ENCODE results near the gene ARHGAP20. TPM values are rescaled to one million over a fixed set of nuclear protein-coding genes. Genes with fewer than 3 reads are reported as not detected.
A peak's percentile ranks its signal among the peaks of the same experiment; 100 is the strongest.

Gene ARHGAP20
- total and polyA plus RNA-seq, 3 experiments from 2014 or later = 0.09 TPM; not detected in 2

GRCh38 chr11:110730773-110731172 lies 18.5 kb upstream of the ARHGAP20 start:
- Mint-ChIP-seq H3K27me3 (peaks cover 7 to 55% of the 10 kb centered on the region in 2 donors), H3K36me3 (peaks cover 0 to 2% (median 0%) of the 10 kb centered on the region in 3 donors), H3K4me1 (no peaks in the 10 kb centered on the region), H3K4me3 (no peak overlapping the region), H3K9me3 (peaks cover 0 to 4% (median 0%) of the 10 kb centered on the region in 5 donors), H3K27ac (no peak overlapping the region)
- no peaks in the 10 kb centered on the region for H3K9me3 ChIP-seq (ENCODE audit: low read length)
- H3K27ac ChIP-seq (ENCODE audit: low read depth, low read length) = no peak overlapping the region
- H3K4me3 ChIP-seq (ENCODE audit: low read length) = no peak overlapping the region
- no peaks in the 10 kb centered on the region for H3K36me3 ChIP-seq (ENCODE audit: insufficient read depth, low read length)
- ChIA-PET CTCF (no interaction called here), POLR2A (no interaction called here)
- H3K27me3 ChIP-seq (ENCODE audit: insufficient read depth, low read length, poor library complexity, severe bottlenecking) = no peaks in the 10 kb centered on the region
- no peak for DNase-seq
- H3K4me1 ChIP-seq (ENCODE audit: insufficient read depth, low read length) = no peaks in the 10 kb centered on the region

DNA sequence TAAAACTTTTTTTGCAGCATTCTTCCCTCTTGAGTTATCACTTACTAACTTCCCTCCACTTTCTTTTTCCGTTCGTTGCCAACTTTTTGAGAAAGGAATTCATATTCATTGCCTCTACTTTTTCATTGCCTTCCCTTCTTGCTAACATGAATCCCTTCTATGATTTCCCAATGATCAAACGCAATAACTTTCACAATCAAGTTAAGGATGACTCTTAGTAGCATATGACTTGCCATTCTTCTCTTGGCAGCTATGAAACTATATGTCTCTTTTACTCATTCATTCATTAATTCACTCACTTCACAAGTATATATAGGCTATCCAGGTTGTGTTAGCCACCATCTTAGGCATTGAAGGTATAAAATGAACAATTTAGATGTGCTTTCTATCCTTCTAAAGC lies 16.6 kb upstream of the ARHGAP20 start:
- ChIA-PET POLR2A (no interaction called here), CTCF (no interaction called here)
- no peak for DNase-seq
- no peaks in the 10 kb centered on the region for H3K4me1 Mint-ChIP-seq
- no peak overlapping the region for H3K27ac Mint-ChIP-seq
- H3K36me3 Mint-ChIP-seq = peaks cover 0 to 2% (median 0%) of the 10 kb centered on the region in 3 donors
- H3K4me3 ChIP-seq (ENCODE audit: low read length) = no peak overlapping the region
- H3K9me3 Mint-ChIP-seq = peaks cover 0 to 4% (median 0%) of the 10 kb centered on the region in 5 donors
- H3K27me3 ChIP-seq (ENCODE audit: insufficient read depth, low read length, poor library complexity, severe bottlenecking) = no peaks in the 10 kb centered on the region
- H3K36me3 ChIP-seq (ENCODE audit: insufficient read depth, low read length) = no peaks in the 10 kb centered on the region
- no peaks in the 10 kb centered on the region for H3K4me1 ChIP-seq (ENCODE audit: insufficient read depth, low read length)
- H3K4me3 Mint-ChIP-seq = no peak overlapping the region
- H3K27ac ChIP-seq (ENCODE audit: low read depth, low read length) = no peak overlapping the region
- no peaks in the 10 kb centered on the region for H3K9me3 ChIP-seq (ENCODE audit: low read length)
- peaks cover 7 to 43% of the 10 kb centered on the region in 2 donors for H3K27me3 Mint-ChIP-seq

- Mint-ChIP-seq H3K27ac (no peak overlapping the region), H3K4me1 (no peaks in the 10 kb centered on the region), H3K27me3 (peaks cover 7 to 41% of the 10 kb centered on the region in 2 donors), H3K36me3 (peaks cover 0 to 2% (median 0%) of the 10 kb centered on the region in 3 donors), H3K4me3 (no peak overlapping the region), H3K9me3 (peaks cover 0 to 4% (median 0%) of the 10 kb centered on the region in 5 donors)
- Histone ChIP-seq H3K4me3 (ENCODE audit: low read length) (no peak overlapping the region), H3K27ac (ENCODE audit: low read depth, low read length) (no peak overlapping the region), H3K9me3 (ENCODE audit: low read length) (no peaks in the 10 kb centered on the region), H3K4me1 (ENCODE audit: insufficient read depth, low read length) (no peaks in the 10 kb centered on the region), H3K27me3 (ENCODE audit: insufficient read depth, low read length, poor library complexity, severe bottlenecking) (no peaks in the 10 kb centered on the region), H3K36me3 (ENCODE audit: insufficient read depth, low read length) (no peaks in the 10 kb centered on the region)
- ChIA-PET POLR2A (no interaction called here), CTCF (no interaction called here)
- no peak for DNase-seq
These were observed 16.2 kb upstream of the ARHGAP20 start for GRCh38 chr11:110728476-110728875.

DNA sequence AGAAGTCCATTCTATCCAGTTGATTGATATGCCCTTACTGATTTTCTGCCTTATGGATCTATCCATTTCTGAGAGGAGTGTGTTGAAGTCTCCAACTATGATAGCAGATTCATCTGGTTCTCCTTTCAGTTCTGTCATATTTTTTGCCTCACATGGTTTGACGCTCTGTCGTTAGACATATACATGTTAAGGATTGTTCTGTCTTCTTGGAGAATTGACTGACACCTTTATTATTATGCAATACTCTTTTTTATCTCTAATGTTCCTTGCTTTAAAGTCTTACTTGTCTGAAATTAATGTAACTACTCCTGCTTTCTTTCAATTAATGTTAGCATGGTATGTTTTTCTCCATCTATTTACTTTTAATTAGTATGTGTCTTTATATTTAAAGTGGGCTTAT lies 12.1 kb upstream of the ARHGAP20 start:
- H3K4me1 ChIP-seq (ENCODE audit: insufficient read depth, low read length) = no peaks in the 10 kb centered on the region
- no peaks in the 10 kb centered on the region for H3K9me3 ChIP-seq (ENCODE audit: low read length)
- Mint-ChIP-seq H3K27me3 (peaks cover 14 to 36% of the 10 kb centered on the region in 2 donors), H3K27ac (peak overlapping the region in 1 of 8 donors; percentile 4), H3K36me3 (peaks cover 0 to 2% (median 0%) of the 10 kb centered on the region in 3 donors), H3K4me1 (no peaks in the 10 kb centered on the region), H3K4me3 (no peak overlapping the region), H3K9me3 (peaks cover 0 to 3% (median 0%) of the 10 kb centered on the region in 5 donors)
- H3K36me3 ChIP-seq (ENCODE audit: insufficient read depth, low read length) = no peaks in the 10 kb centered on the region
- no peak overlapping the region for H3K27ac ChIP-seq (ENCODE audit: low read depth, low read length)
- H3K27me3 ChIP-seq (ENCODE audit: insufficient read depth, low read length, poor library complexity, severe bottlenecking) = no peaks in the 10 kb centered on the region
- POLR2A ChIA-PET = no interaction called here
- CTCF ChIA-PET = no interaction called here
- DNase-seq = no peak
- no peak overlapping the region for H3K4me3 ChIP-seq (ENCODE audit: low read length)

GRCh38 chr11:110720431-110721275 lies 8.4 kb upstream of the ARHGAP20 start:
- H3K27me3 ChIP-seq (ENCODE audit: insufficient read depth, low read length, poor library complexity, severe bottlenecking) = peaks cover 4% of the 10 kb centered on the region
- DNase-seq = no peak
- Mint-ChIP-seq H3K4me1 (no peaks in the 10 kb centered on the region), H3K9me3 (no peaks in the 10 kb centered on the region), H3K27me3 (peaks cover 8 to 12% of the 10 kb centered on the region in 2 donors), H3K4me3 (no peak overlapping the region), H3K36me3 (no peaks in the 10 kb centered on the region), H3K27ac (no peak overlapping the region)
- no peak overlapping the region for H3K4me3 ChIP-seq (ENCODE audit: low read length)
- H3K9me3 ChIP-seq (ENCODE audit: low read length) = no peaks in the 10 kb centered on the region
- CTCF ChIA-PET = no interaction called here
- no peaks in the 10 kb centered on the region for H3K36me3 ChIP-seq (ENCODE audit: insufficient read depth, low read length)
- POLR2A ChIA-PET = no interaction called here
- no peaks in the 10 kb centered on the region for H3K4me1 ChIP-seq (ENCODE audit: insufficient read depth, low read length)
- H3K27ac ChIP-seq (ENCODE audit: low read depth, low read length) = no peak overlapping the region

DNA sequence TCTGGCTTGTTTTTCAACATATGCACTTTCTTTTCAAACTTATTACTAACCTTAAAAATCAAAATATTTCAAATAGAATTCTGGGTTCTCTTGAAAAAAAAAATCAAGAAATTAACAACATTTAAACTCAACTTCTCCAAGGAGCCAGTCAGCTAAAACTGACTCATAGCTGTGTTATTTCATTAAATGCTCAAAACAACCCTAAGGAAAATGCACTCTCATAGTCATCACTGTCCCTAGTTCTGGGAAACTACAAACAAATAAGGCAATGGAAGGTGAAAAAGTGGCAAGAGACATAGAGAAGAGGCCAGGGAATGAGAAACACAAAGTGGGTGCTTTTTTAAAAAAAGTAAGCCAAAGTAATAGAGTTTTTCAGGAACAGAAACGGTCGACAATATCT lies 4.1 kb upstream of the ARHGAP20 start:
- Mint-ChIP-seq H3K27me3 (peaks cover 12 to 27% of the 10 kb centered on the region in 2 donors), H3K4me1 (peaks cover 7 to 10% (median 10%) of the 10 kb centered on the region in 3 donors), H3K27ac (no peak overlapping the region), H3K36me3 (no peaks in the 10 kb centered on the region), H3K9me3 (no peaks in the 10 kb centered on the region), H3K4me3 (no peak overlapping the region)
- H3K27ac ChIP-seq (ENCODE audit: low read depth, low read length) = no peak overlapping the region
- H3K27me3 ChIP-seq (ENCODE audit: insufficient read depth, low read length, poor library complexity, severe bottlenecking) = peaks cover 4% of the 10 kb centered on the region
- ChIA-PET POLR2A (no interaction called here), CTCF (no interaction called here)
- H3K4me1 ChIP-seq (ENCODE audit: insufficient read depth, low read length) = no peaks in the 10 kb centered on the region
- no peaks in the 10 kb centered on the region for H3K36me3 ChIP-seq (ENCODE audit: insufficient read depth, low read length)
- no peak overlapping the region for H3K4me3 ChIP-seq (ENCODE audit: low read length)
- no peaks in the 10 kb centered on the region for H3K9me3 ChIP-seq (ENCODE audit: low read length)
- DNase-seq = no peak

DNA sequence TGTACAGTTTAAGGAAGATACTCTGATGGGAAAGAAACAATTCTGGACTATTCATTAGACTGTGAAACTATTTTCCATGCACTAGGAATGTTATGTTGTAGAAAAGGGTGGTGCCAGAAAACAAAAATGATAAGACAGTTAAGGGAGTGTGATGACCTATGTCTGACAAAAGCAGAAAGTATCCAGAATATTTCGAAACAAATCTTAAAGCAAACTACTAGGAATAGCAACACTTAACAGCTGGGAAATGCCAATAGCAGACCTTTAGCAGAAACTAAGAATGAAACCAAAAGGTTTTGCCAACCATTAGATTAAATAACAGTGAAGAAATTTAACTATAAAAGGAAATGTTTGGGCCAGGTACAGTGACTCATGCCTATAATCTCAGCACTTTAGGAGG lies 3.3 kb upstream of the ARHGAP20 start:
- DNase-seq = no peak
- H3K27me3 Mint-ChIP-seq = peaks cover 16 to 33% of the 10 kb centered on the region in 2 donors
- Histone ChIP-seq H3K4me1 (ENCODE audit: insufficient read depth, low read length) (no peaks in the 10 kb centered on the region), H3K9me3 (ENCODE audit: low read length) (no peaks in the 10 kb centered on the region), H3K4me3 (ENCODE audit: low read length) (no peak overlapping the region), H3K27ac (ENCODE audit: low read depth, low read length) (no peak overlapping the region), H3K27me3 (ENCODE audit: insufficient read depth, low read length, poor library complexity, severe bottlenecking) (peaks cover 10% of the 10 kb centered on the region), H3K36me3 (ENCODE audit: insufficient read depth, low read length) (no peaks in the 10 kb centered on the region)
- ChIA-PET POLR2A (no interaction called here), CTCF (no interaction called here)
- H3K4me1 Mint-ChIP-seq = peaks cover 10 to 16% (median 15%) of the 10 kb centered on the region in 3 donors
- H3K27ac Mint-ChIP-seq = no peak overlapping the region
- no peaks in the 10 kb centered on the region for H3K36me3 Mint-ChIP-seq
- H3K9me3 Mint-ChIP-seq = peaks cover 0 to 2% (median 0%) of the 10 kb centered on the region in 5 donors
- no peak overlapping the region for H3K4me3 Mint-ChIP-seq

- Histone ChIP-seq H3K4me1 (ENCODE audit: insufficient read depth, low read length) (no peaks in the 10 kb centered on the region), H3K36me3 (ENCODE audit: insufficient read depth, low read length) (no peaks in the 10 kb centered on the region), H3K27ac (ENCODE audit: low read depth, low read length) (no peak overlapping the region), H3K27me3 (ENCODE audit: insufficient read depth, low read length, poor library complexity, severe bottlenecking) (peaks cover 11% of the 10 kb centered on the region), H3K9me3 (ENCODE audit: low read length) (no peaks in the 10 kb centered on the region), H3K4me3 (ENCODE audit: low read length) (no peak overlapping the region)
- peak overlapping the region; percentile 59 to 88 (median 78) for H3K4me3 Mint-ChIP-seq
- CTCF ChIA-PET = no interaction called here
- POLR2A ChIA-PET = no interaction called here
- no peak for DNase-seq
- no peak overlapping the region for H3K27ac Mint-ChIP-seq
- H3K4me1 Mint-ChIP-seq = peaks cover 12 to 18% (median 17%) of the 10 kb centered on the region in 3 donors
- H3K36me3 Mint-ChIP-seq = no peaks in the 10 kb centered on the region
- peaks cover 29 to 51% of the 10 kb centered on the region in 2 donors for H3K27me3 Mint-ChIP-seq
- peaks cover 0 to 2% (median 0%) of the 10 kb centered on the region in 5 donors for H3K9me3 Mint-ChIP-seq
These were observed 1.2 kb upstream of the ARHGAP20 start for GRCh38 chr11:110713449-110713776.

Measured in CD8-positive, alpha-beta memory T cell (primary cell).